Naive thymus-derived CD4-positive, alpha-beta T cell (primary cell): ENCODE results near the gene MYL10. TPM values are rescaled to one million over a fixed set of nuclear protein-coding genes. Genes with fewer than 3 reads are reported as not detected.
"Not testable (repeated sequence)": the region's sequence is repeated elsewhere in the genome, so short reads cannot be mapped to it uniquely, and the experiment has no call there.

Experiments used
- ATAC-seq: fragments of 150-1000 bp; cut with Tn5 transposase; 2 replicates; pipeline ENCODE4 v1.10.0; 2021; ENCODE audit warnings: mild to moderate bottlenecking, moderate library complexity
- CTCF ChIA-PET: fragments of 350-600 bp; sonication (Branson Sonifier 250); formaldehyde crosslinking; loops from one replicate; lab custom pipeline; 2021; ENCODE audit warnings: antibody characterized with exemption; lab: Charles Lee
- POLR2A ChIA-PET: fragments of 350-600 bp; sonication (Branson Sonifier 250); formaldehyde crosslinking; loops from one replicate; lab custom pipeline; 2021; ENCODE audit warnings: antibody characterized with exemption, inconsistent platforms; lab: Charles Lee
- DNase-seq, 9 donors: peaks; one replicate each; pipeline versions ENCODE4 v3.0.0 to v3.0.0-alpha.2; 2020 to 2022; ENCODE audit warnings: mixed read lengths in 1 of 9
- H3K27ac ChIP-seq: one replicate; pipeline ENCODE4 v1.7.0; 2013; ENCODE audit warnings: mild to moderate bottlenecking, low read depth, low read length, moderate library complexity
- H3K27me3 ChIP-seq, 2 donors: one replicate each; pipeline ENCODE4 v1.7.0; 2013; ENCODE audit warnings: low read length in 2 of 2, mild to moderate bottlenecking in 2 of 2, moderate library complexity in 2 of 2; ENCODE audit not compliant: control insufficient read depth in 2 of 2, insufficient read depth in 2 of 2
- H3K36me3 ChIP-seq, 3 experiments: 1 replicate in 2 of 3; 2 replicates in 1 of 3; pipeline ENCODE4 v1.7.0; 2013; ENCODE audit warnings: low read length in 3 of 3, mild to moderate bottlenecking in 3 of 3, moderate library complexity in 1 of 3; ENCODE audit not compliant: insufficient read depth in 3 of 3, control insufficient read depth in 2 of 3
- H3K4me1 ChIP-seq, 2 donors: one replicate each; pipeline ENCODE4 v1.7.0; 2013; ENCODE audit warnings: low read length in 2 of 2, mild to moderate bottlenecking in 2 of 2, moderate library complexity in 1 of 2; ENCODE audit not compliant: control insufficient read depth in 2 of 2, insufficient read depth in 2 of 2
- H3K4me3 ChIP-seq: 2 replicates; pipeline ENCODE4 v1.7.0; 2013; ENCODE audit warnings: mild to moderate bottlenecking, low read length
- H3K9me3 ChIP-seq, 3 experiments: 1 replicate in 2 of 3; 2 replicates in 1 of 3; pipeline ENCODE4 v1.7.0; 2013; ENCODE audit warnings: low read length in 3 of 3; ENCODE audit not compliant: control insufficient read depth in 2 of 3
- H3K27ac Mint-ChIP-seq, 9 donors: one replicate each; pipeline ENCODE4 v1.8.0; 2020 to 2022; ENCODE audit warnings: mixed read lengths in 9 of 9, mild to moderate bottlenecking in 8 of 9, moderate library complexity in 5 of 9, inconsistent platforms in 2 of 9
- H3K27me3 Mint-ChIP-seq, 5 donors: one replicate each; pipeline ENCODE4 v1.8.0; 2021 to 2022; ENCODE audit warnings: mixed read lengths in 5 of 5, mild to moderate bottlenecking in 1 of 5
- H3K36me3 Mint-ChIP-seq, 5 donors: one replicate each; pipeline ENCODE4 v1.8.0; 2020 to 2022; ENCODE audit warnings: mixed read lengths in 5 of 5, mild to moderate bottlenecking in 3 of 5, inconsistent platforms in 1 of 5
- H3K4me1 Mint-ChIP-seq, 7 donors: one replicate each; pipeline ENCODE4 v1.8.0; 2020 to 2022; ENCODE audit warnings: mixed read lengths in 7 of 7, mild to moderate bottlenecking in 3 of 7, inconsistent platforms in 1 of 7
- H3K4me3 Mint-ChIP-seq, 10 donors: one replicate each; pipeline ENCODE4 v1.8.0; 2020 to 2022; ENCODE audit warnings: mild to moderate bottlenecking in 10 of 10, mixed read lengths in 10 of 10, moderate library complexity in 6 of 10, inconsistent platforms in 2 of 10
- H3K9me3 Mint-ChIP-seq, 11 donors: one replicate each; pipeline ENCODE4 v1.8.0; 2020 to 2022; ENCODE audit warnings: mixed read lengths in 11 of 11, mild to moderate bottlenecking in 4 of 11, inconsistent platforms in 1 of 11, moderate library complexity in 1 of 11
- intact Hi-C, 2 donors: fragments of 100-400 bp; cut with micrococcal nuclease; formaldehyde crosslinking; loops; one replicate each; pipeline ENCODE4 v1.15.1; 2023
- polyA plus RNA-seq, 2 donors: library from polyadenylated mRNA; unstranded; fragments of 300-500 nt; fragmentation: Illumina TruSeq; gene quantifications; one replicate each; pipeline ENCODE4 v1.2.3, GENCODE V29; 2021
- total RNA-seq, 6 experiments: library from RNA in 5 of 6; stranded (reverse) in 5 of 6; gene quantifications; 1 replicate in 5 of 6; 2 replicates in 1 of 6; pipeline ENCODE4 v1.2.3 and lab custom pipeline; 2021 to 2026

The MYL10 gene
- total and polyA plus RNA-seq, 7 experiments from 2014 or later: not detected

DNA sequence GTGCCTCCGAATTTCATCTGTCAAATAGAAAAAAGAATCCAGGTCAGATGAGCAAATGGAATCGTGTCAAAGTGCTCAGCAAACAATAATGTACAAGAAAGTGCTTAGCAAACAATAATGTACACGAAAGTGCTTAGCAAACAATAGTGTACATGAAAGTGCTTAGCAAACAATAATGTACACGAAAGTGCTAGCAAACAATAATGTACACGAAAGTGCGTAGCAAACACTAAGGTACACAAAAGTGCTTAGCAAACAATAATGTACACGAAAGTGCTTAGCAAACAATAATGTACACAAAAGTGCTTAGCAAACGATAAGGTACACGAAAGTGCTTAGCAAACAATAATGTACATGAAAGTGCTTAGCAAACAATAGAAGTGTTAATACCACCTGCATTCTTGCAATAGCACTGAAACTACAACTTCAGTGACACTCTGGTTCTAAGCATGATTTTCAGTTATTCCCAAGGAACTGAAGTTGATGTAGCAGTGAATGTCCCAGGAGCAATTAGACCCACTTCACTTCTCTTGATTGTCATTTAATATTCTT, 33.4 kb upstream of the MYL10 start:
- CTCF ChIA-PET: no interaction called here
- H3K27me3 ChIP-seq: no peaks in the 10 kb centered on the region
- no peak overlapping the region for H3K27ac ChIP-seq
- peaks cover 0 to 20% (median 10%) of the 10 kb centered on the region in 5 donors for H3K27me3 Mint-ChIP-seq
- no peak for DNase-seq
- POLR2A ChIA-PET: no interaction called here
- H3K36me3 ChIP-seq: no peaks in the 10 kb centered on the region
- H3K4me1 ChIP-seq: no peaks in the 10 kb centered on the region
- peaks cover 0 to 4% (median 0%) of the 10 kb centered on the region in 5 donors for H3K36me3 Mint-ChIP-seq
- peaks cover 0 to 17% (median 5%) of the 10 kb centered on the region in 11 donors for H3K9me3 Mint-ChIP-seq
- H3K4me3 ChIP-seq: no peak overlapping the region
- ATAC-seq: no peak
- no peaks in the 10 kb centered on the region for H3K9me3 ChIP-seq
- H3K4me3 Mint-ChIP-seq: no peak overlapping the region
- no peaks in the 10 kb centered on the region for H3K4me1 Mint-ChIP-seq
- intact Hi-C loops: no loop called here
- no peak overlapping the region for H3K27ac Mint-ChIP-seq

- Histone ChIP-seq H3K4me1 (no peaks in the 10 kb centered on the region), H3K9me3 (no peaks in the 10 kb centered on the region), H3K36me3 (no peaks in the 10 kb centered on the region), H3K27me3 (no peaks in the 10 kb centered on the region), H3K27ac (no peak overlapping the region), H3K4me3 (no peak overlapping the region)
- ChIA-PET POLR2A (no interaction called here), CTCF (no interaction called here)
- Mint-ChIP-seq H3K27me3 (peaks cover 0 to 24% (median 20%) of the 10 kb centered on the region in 5 donors), H3K4me3 (no peak overlapping the region), H3K27ac (no peak overlapping the region), H3K36me3 (peaks cover 0 to 4% (median 0%) of the 10 kb centered on the region in 5 donors), H3K4me1 (no peaks in the 10 kb centered on the region), H3K9me3 (peaks cover 0 to 16% (median 5%) of the 10 kb centered on the region in 11 donors)
- intact Hi-C loops: no loop called here
- DNase-seq: no peak
- no peak for ATAC-seq
These were observed 30.6 kb upstream of the MYL10 start for GRCh38 chr7:101659706-101660105.

- H3K9me3 ChIP-seq: no peaks in the 10 kb centered on the region
- intact Hi-C loops: no loop called here
- no peaks in the 10 kb centered on the region for H3K4me1 ChIP-seq
- H3K27ac ChIP-seq: no peak overlapping the region
- ChIA-PET POLR2A (interaction anchor here (0.5 kb wide), 1 partner anchor 573 kb away, joined by 7 read pairs; no protein-coding TSS in a partner anchor), CTCF (no interaction called here)
- H3K36me3 ChIP-seq: no peaks in the 10 kb centered on the region
- peaks cover 2 to 36% (median 20%) of the 10 kb centered on the region in 5 donors for H3K27me3 Mint-ChIP-seq
- H3K27me3 ChIP-seq: no peaks in the 10 kb centered on the region
- H3K4me1 Mint-ChIP-seq: no peaks in the 10 kb centered on the region
- H3K27ac Mint-ChIP-seq: no peak overlapping the region
- H3K4me3 ChIP-seq: no peak overlapping the region
- DNase-seq: no peak
- ATAC-seq: no peak
- H3K36me3 Mint-ChIP-seq: no peaks in the 10 kb centered on the region
- no peak overlapping the region for H3K4me3 Mint-ChIP-seq
- H3K9me3 Mint-ChIP-seq: peaks cover 0 to 7% (median 0%) of the 10 kb centered on the region in 11 donors
These were observed 28.1 kb upstream of the MYL10 start for GRCh38 chr7:101657171-101657570.

DNA sequence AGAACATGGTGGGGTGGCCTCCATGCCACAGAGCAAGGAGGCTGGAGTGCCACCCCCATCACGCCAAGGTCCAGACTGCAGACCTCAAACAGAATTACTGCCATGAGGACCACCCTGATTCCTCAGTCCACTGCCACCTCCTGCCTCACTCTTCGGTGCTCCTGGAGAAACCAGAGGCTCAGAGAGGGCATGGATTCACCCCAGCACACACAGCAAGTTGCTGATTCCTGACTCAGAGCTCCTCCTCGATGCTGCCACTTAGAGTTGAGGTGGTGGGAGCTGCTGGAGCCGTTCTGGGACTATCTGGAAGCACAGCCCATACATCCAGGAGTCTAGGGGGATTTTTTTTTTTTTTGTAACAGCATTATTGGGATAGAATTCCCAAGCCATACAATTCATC, 22.0 kb upstream of the MYL10 start:
- peaks cover 4 to 37% (median 8%) of the 10 kb centered on the region in 5 donors for H3K27me3 Mint-ChIP-seq
- intact Hi-C loops: no loop called here
- H3K27ac Mint-ChIP-seq: no peak overlapping the region
- Histone ChIP-seq H3K4me1 (no peaks in the 10 kb centered on the region), H3K27me3 (no peaks in the 10 kb centered on the region), H3K9me3 (no peaks in the 10 kb centered on the region), H3K4me3 (no peak overlapping the region), H3K36me3 (no peaks in the 10 kb centered on the region), H3K27ac (no peak overlapping the region)
- no peaks in the 10 kb centered on the region for H3K4me1 Mint-ChIP-seq
- no peaks in the 10 kb centered on the region for H3K36me3 Mint-ChIP-seq
- POLR2A ChIA-PET: no interaction called here
- CTCF ChIA-PET: no interaction called here
- ATAC-seq: no peak
- peaks cover 0 to 4% (median 0%) of the 10 kb centered on the region in 11 donors for H3K9me3 Mint-ChIP-seq
- no peak for DNase-seq
- no peak overlapping the region for H3K4me3 Mint-ChIP-seq

DNA sequence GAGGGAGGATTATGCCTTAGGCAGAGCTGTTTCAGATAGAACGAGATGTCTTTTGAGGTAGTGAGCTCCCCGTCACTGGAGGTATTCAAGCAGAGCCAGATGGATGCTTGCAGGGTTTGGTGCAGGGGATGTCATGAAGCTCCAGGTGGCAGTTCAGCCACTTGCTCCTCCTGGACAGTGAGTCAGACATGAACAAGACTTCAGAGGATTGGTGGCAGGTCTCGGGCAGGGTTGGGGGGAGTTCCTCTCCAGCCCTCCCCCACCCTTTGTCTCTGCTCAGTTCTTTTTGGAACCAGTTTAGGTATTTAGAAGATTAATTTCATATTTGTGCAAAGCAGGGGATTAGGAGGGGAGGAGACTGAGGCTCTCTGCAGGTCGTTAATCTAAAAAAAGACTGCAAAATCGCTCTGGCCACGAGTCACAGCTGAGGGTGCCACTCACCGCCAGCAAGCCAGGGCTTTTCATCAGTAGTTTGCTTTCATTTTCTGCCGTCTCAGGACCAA, 21.5 kb upstream of the MYL10 start:
- no peaks in the 10 kb centered on the region for H3K4me1 Mint-ChIP-seq
- H3K4me1 ChIP-seq: no peaks in the 10 kb centered on the region
- no peaks in the 10 kb centered on the region for H3K36me3 ChIP-seq
- DNase-seq: no peak
- H3K4me3 Mint-ChIP-seq: no peak overlapping the region
- ATAC-seq: no peak
- H3K27ac Mint-ChIP-seq: no peak overlapping the region
- POLR2A ChIA-PET: no interaction called here
- CTCF ChIA-PET: no interaction called here
- no peaks in the 10 kb centered on the region for H3K9me3 ChIP-seq
- H3K27ac ChIP-seq: no peak overlapping the region
- no peak overlapping the region for H3K4me3 ChIP-seq
- peaks cover 4 to 35% (median 8%) of the 10 kb centered on the region in 5 donors for H3K27me3 Mint-ChIP-seq
- intact Hi-C loops: no loop called here
- H3K36me3 Mint-ChIP-seq: no peaks in the 10 kb centered on the region
- peaks cover 0 to 4% (median 0%) of the 10 kb centered on the region in 11 donors for H3K9me3 Mint-ChIP-seq
- H3K27me3 ChIP-seq: no peaks in the 10 kb centered on the region

- H3K4me3 Mint-ChIP-seq, POLR2A ChIA-PET, H3K27ac Mint-ChIP-seq, H3K36me3 ChIP-seq, H3K4me1 Mint-ChIP-seq, H3K4me1 ChIP-seq, intact Hi-C loops, H3K4me3 ChIP-seq, ATAC-seq, H3K9me3 ChIP-seq, H3K9me3 Mint-ChIP-seq, H3K36me3 Mint-ChIP-seq, H3K27ac ChIP-seq, H3K27me3 ChIP-seq, DNase-seq, CTCF ChIA-PET: not testable (repeated sequence)
- H3K27me3 Mint-ChIP-seq: peaks cover 4 to 35% (median 6%) of the 10 kb centered on the region in 5 donors
These were observed 18.8 kb upstream of the MYL10 start for GRCh38 chr7:101647876-101648275.

DNA sequence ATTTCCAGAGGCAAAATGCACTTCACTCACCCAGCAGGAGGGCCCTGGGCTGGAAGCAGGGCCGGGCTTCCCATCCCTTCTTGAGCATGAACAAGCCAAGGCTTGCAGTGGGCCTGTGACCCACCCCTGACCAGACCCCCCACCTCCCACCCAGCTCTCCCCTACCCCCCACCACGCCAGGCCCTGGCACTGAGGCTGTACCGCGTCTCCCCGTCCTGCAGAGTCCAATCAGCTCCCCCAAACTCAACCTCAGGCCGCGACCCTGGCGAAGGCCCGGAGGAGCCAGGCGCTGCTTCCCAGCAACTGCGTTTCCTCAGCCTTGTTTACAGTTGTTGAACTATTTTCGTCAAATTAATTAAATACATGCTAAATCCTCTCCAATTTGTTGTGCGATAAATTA, 16.9 kb upstream of the MYL10 start:
- intact Hi-C loops: no loop called here
- H3K27ac Mint-ChIP-seq: no peak overlapping the region
- no peak overlapping the region for H3K27ac ChIP-seq
- no peaks in the 10 kb centered on the region for H3K36me3 ChIP-seq
- no peaks in the 10 kb centered on the region for H3K36me3 Mint-ChIP-seq
- peaks cover 0 to 18% (median 6%) of the 10 kb centered on the region in 5 donors for H3K27me3 Mint-ChIP-seq
- H3K4me1 ChIP-seq: no peaks in the 10 kb centered on the region
- CTCF ChIA-PET: no interaction called here
- no peaks in the 10 kb centered on the region for H3K27me3 ChIP-seq
- H3K4me1 Mint-ChIP-seq: peaks cover 0 to 2% (median 0%) of the 10 kb centered on the region in 7 donors
- no peak overlapping the region for H3K4me3 Mint-ChIP-seq
- H3K9me3 ChIP-seq: no peaks in the 10 kb centered on the region
- POLR2A ChIA-PET: no interaction called here
- peaks cover 0 to 2% (median 0%) of the 10 kb centered on the region in 11 donors for H3K9me3 Mint-ChIP-seq
- DNase-seq (no peak), ATAC-seq (no peak)
- no peak overlapping the region for H3K4me3 ChIP-seq
